Body of pancreas (tissue), 4 donors: ENCODE results near the gene CPA3.

Source experiments
- POLR2A ChIP-seq, 3 donors: fragments of 450-650 bp; IDR thresholded peaks; one replicate each; pipeline ENCODE4 v1.6.1; 2016; ENCODE audit warnings: antibody characterized with exemption in 3 of 3, mild to moderate bottlenecking in 2 of 3
- TF ChIP-seq, protein P1 (sequence below), 7 experiments: fragments of 450-650 bp in 4 of 7; fragments of 200-600 bp in 3 of 7; sonication (generic) in 3 of 7; IDR thresholded peaks; one replicate each; pipeline ENCODE4 v1.5.1; 2016 to 2019; ENCODE audit warnings: antibody characterized with exemption in 7 of 7

DNA sequence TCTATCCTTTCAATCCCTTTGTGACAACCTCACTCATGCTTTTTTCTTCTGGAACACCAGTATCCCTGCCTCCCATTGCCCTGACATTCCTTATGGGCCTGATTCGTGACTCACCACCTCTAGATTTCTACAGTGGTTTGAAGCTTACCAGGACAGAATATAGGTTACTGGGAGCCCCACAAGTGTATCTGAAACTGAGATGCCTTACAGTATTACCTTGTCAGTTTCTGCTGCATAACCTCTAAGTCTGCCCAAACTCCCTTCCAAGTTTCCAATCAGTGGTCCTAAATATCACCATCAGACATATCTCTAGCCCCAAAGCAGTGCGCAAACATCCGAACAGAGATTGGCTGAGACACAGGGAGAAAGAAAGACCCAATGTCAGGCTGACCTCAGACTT lies 31.9 kb upstream of the CPA3 start:
- peak in 1 of 3 donors; percentile 19 for TF ChIP-seq POLR2A (IDR thresholded peaks at IDR 0.05)
- TF ChIP-seq, protein P1, sequence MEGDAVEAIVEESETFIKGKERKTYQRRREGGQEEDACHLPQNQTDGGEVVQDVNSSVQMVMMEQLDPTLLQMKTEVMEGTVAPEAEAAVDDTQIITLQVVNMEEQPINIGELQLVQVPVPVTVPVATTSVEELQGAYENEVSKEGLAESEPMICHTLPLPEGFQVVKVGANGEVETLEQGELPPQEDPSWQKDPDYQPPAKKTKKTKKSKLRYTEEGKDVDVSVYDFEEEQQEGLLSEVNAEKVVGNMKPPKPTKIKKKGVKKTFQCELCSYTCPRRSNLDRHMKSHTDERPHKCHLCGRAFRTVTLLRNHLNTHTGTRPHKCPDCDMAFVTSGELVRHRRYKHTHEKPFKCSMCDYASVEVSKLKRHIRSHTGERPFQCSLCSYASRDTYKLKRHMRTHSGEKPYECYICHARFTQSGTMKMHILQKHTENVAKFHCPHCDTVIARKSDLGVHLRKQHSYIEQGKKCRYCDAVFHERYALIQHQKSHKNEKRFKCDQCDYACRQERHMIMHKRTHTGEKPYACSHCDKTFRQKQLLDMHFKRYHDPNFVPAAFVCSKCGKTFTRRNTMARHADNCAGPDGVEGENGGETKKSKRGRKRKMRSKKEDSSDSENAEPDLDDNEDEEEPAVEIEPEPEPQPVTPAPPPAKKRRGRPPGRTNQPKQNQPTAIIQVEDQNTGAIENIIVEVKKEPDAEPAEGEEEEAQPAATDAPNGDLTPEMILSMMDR (IDR thresholded peaks at IDR 0.05) = no peak
